Duodenal mucosa (tissue), 2 donors: ENCODE data around the gene EPHA6.

Experiments used
- H3K27ac ChIP-seq: one replicate; pipeline ENCODE4 v1.7.0; 2013; ENCODE audit warnings: low read depth, low read length
- H3K27me3 ChIP-seq, 2 donors: one replicate each; pipeline ENCODE4 v1.7.0; 2013; ENCODE audit warnings: low read length in 2 of 2, control low read depth in 1 of 2; ENCODE audit not compliant: insufficient read depth in 2 of 2, control insufficient read depth in 1 of 2
- H3K36me3 ChIP-seq, 2 donors: one replicate each; pipeline ENCODE4 v1.7.0; 2013; ENCODE audit warnings: low read length in 2 of 2, control low read depth in 1 of 2; ENCODE audit not compliant: insufficient read depth in 2 of 2, control insufficient read depth in 1 of 2
- H3K4me1 ChIP-seq, 2 donors: one replicate each; pipeline ENCODE4 v1.7.0; 2013; ENCODE audit warnings: low read length in 2 of 2, control low read depth in 1 of 2; ENCODE audit not compliant: insufficient read depth in 2 of 2, control insufficient read depth in 1 of 2
- H3K4me3 ChIP-seq, 2 donors: one replicate each; pipeline ENCODE4 v1.7.0; 2013; ENCODE audit warnings: low read length in 2 of 2, low read depth in 1 of 2
- H3K9ac ChIP-seq, 2 donors: one replicate each; pipeline ENCODE4 v1.7.0; 2013; ENCODE audit warnings: low read length in 2 of 2, low read depth in 1 of 2
- H3K9me3 ChIP-seq, 2 donors: one replicate each; pipeline ENCODE4 v1.7.0; 2013; ENCODE audit warnings: low read length in 2 of 2, control low read depth in 1 of 2; ENCODE audit not compliant: control insufficient read depth in 1 of 2

The EPHA6 gene

GRCh38 chr3:97125902-97126499 lies 311.6 kb downstream of the EPHA6 start:
- H3K36me3 ChIP-seq: no peaks in the 10 kb centered on the region
- no peaks in the 10 kb centered on the region for H3K4me1 ChIP-seq
- H3K4me3 ChIP-seq: no peak overlapping the region
- no peak overlapping the region for H3K27ac ChIP-seq
- H3K27me3 ChIP-seq: no peaks in the 10 kb centered on the region
- no peak overlapping the region for H3K9ac ChIP-seq
- H3K9me3 ChIP-seq: no peaks in the 10 kb centered on the region

- Histone ChIP-seq H3K4me3 (no peak overlapping the region), H3K27ac (no peak overlapping the region), H3K27me3 (no peaks in the 10 kb centered on the region), H3K36me3 (no peaks in the 10 kb centered on the region), H3K9me3 (no peaks in the 10 kb centered on the region), H3K9ac (no peak overlapping the region), H3K4me1 (no peaks in the 10 kb centered on the region)
Measured at GRCh38 chr3:97131476-97131875, 317.1 kb downstream of the EPHA6 start.

- Histone ChIP-seq H3K4me3 (no peak overlapping the region), H3K9me3 (peaks cover 6 to 16% of the 10 kb centered on the region in 2 donors), H3K27me3 (no peaks in the 10 kb centered on the region), H3K9ac (no peak overlapping the region), H3K36me3 (no peaks in the 10 kb centered on the region), H3K27ac (no peak overlapping the region), H3K4me1 (no peaks in the 10 kb centered on the region)
Measured at GRCh38 chr3:97138914-97139541, 324.6 kb downstream of the EPHA6 start.

GRCh38 chr3:97148931-97149330 lies 334.5 kb downstream of the EPHA6 start:
- Histone ChIP-seq H3K9ac (no peak overlapping the region), H3K27me3 (no peaks in the 10 kb centered on the region), H3K4me3 (no peak overlapping the region), H3K4me1 (no peaks in the 10 kb centered on the region), H3K9me3 (no peaks in the 10 kb centered on the region), H3K36me3 (no peaks in the 10 kb centered on the region), H3K27ac (no peak overlapping the region)

- no peak overlapping the region for H3K4me3 ChIP-seq
- H3K27me3 ChIP-seq: no peaks in the 10 kb centered on the region
- no peaks in the 10 kb centered on the region for H3K4me1 ChIP-seq
- H3K36me3 ChIP-seq: no peaks in the 10 kb centered on the region
- H3K9me3 ChIP-seq: peaks cover 0 to 3% of the 10 kb centered on the region in 2 donors
- H3K9ac ChIP-seq: no peak overlapping the region
- no peak overlapping the region for H3K27ac ChIP-seq
Measured at GRCh38 chr3:97161169-97161568, 346.8 kb downstream of the EPHA6 start.

GRCh38 chr3:97177242-97177641 lies 362.8 kb downstream of the EPHA6 start:
- Histone ChIP-seq H3K27me3 (no peaks in the 10 kb centered on the region), H3K4me1 (no peaks in the 10 kb centered on the region), H3K9me3 (peaks cover 0 to 4% of the 10 kb centered on the region in 2 donors), H3K4me3 (no peak overlapping the region), H3K27ac (no peak overlapping the region), H3K36me3 (no peaks in the 10 kb centered on the region), H3K9ac (no peak overlapping the region)

GRCh38 chr3:97181704-97182103 lies 367.3 kb downstream of the EPHA6 start:
- Histone ChIP-seq H3K36me3 (no peaks in the 10 kb centered on the region), H3K4me3 (no peak overlapping the region), H3K9ac (no peak overlapping the region), H3K27me3 (no peaks in the 10 kb centered on the region), H3K4me1 (no peaks in the 10 kb centered on the region), H3K9me3 (peaks cover 0 to 4% of the 10 kb centered on the region in 2 donors), H3K27ac (no peak overlapping the region)

- Histone ChIP-seq H3K9me3 (no peaks in the 10 kb centered on the region), H3K36me3 (no peaks in the 10 kb centered on the region), H3K9ac (no peak overlapping the region)
Measured at GRCh38 chr3:97187771-97188170, 373.4 kb downstream of the EPHA6 start.

GRCh38 chr3:97189835-97190234 lies 375.4 kb downstream of the EPHA6 start:
- no peak overlapping the region for H3K4me3 ChIP-seq
- no peaks in the 10 kb centered on the region for H3K36me3 ChIP-seq
- H3K9me3 ChIP-seq: no peaks in the 10 kb centered on the region
- H3K27ac ChIP-seq: no peak overlapping the region
- no peak overlapping the region for H3K9ac ChIP-seq
- no peaks in the 10 kb centered on the region for H3K4me1 ChIP-seq
- no peaks in the 10 kb centered on the region for H3K27me3 ChIP-seq

More at GRCh38 chr3:97187771-97188170, 373.4 kb downstream of the EPHA6 start:
- Histone ChIP-seq H3K27ac (no peak overlapping the region), H3K27me3 (no peaks in the 10 kb centered on the region), H3K4me3 (no peak overlapping the region), H3K4me1 (no peaks in the 10 kb centered on the region)

GRCh38 chr3:97197083-97197482 lies 382.7 kb downstream of the EPHA6 start:
- no peaks in the 10 kb centered on the region for H3K36me3 ChIP-seq
- no peaks in the 10 kb centered on the region for H3K9me3 ChIP-seq
- no peaks in the 10 kb centered on the region for H3K27me3 ChIP-seq
- H3K4me1 ChIP-seq: no peaks in the 10 kb centered on the region
- H3K27ac ChIP-seq: no peak overlapping the region
- no peak overlapping the region for H3K4me3 ChIP-seq
- H3K9ac ChIP-seq: no peak overlapping the region
